Measurements from ENCODE around the gene VEGFD. TPM values are rescaled to one million over a fixed set of nuclear protein-coding genes. Genes with fewer than 3 reads are reported as not detected.

VEGFD gene
- total and polyA plus RNA-seq, 12 donors = 1.1 to 21.0 (median 4.4) TPM

DNA sequence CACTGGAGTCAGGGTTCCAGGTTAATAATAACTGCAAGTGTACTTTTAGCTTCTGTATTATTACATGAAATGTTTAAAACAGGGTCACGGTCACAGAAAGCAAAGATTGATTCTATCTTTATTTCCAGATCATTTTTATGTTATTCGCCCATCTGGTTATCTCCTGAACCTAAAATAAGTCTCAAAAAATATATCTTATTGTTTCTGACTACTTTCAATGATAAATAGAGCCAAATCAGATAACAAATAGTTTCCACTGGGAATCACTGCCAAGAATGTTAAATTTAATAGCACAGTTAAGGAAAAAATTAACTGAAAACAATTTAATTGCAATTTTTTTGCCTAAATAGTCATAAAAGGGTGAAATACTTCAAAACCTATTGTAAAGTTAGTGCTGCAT, 17.2 kb upstream of the VEGFD start:
- ATAC-seq (no peak), DNase-seq (no peak)
- TF ChIP-seq, protein P1, sequence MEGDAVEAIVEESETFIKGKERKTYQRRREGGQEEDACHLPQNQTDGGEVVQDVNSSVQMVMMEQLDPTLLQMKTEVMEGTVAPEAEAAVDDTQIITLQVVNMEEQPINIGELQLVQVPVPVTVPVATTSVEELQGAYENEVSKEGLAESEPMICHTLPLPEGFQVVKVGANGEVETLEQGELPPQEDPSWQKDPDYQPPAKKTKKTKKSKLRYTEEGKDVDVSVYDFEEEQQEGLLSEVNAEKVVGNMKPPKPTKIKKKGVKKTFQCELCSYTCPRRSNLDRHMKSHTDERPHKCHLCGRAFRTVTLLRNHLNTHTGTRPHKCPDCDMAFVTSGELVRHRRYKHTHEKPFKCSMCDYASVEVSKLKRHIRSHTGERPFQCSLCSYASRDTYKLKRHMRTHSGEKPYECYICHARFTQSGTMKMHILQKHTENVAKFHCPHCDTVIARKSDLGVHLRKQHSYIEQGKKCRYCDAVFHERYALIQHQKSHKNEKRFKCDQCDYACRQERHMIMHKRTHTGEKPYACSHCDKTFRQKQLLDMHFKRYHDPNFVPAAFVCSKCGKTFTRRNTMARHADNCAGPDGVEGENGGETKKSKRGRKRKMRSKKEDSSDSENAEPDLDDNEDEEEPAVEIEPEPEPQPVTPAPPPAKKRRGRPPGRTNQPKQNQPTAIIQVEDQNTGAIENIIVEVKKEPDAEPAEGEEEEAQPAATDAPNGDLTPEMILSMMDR (IDR thresholded peaks at IDR 0.05) = no peak
- intact Hi-C loops (cut with DNase I) = loop anchor here in 1 of 10 donors (10.0 kb wide), 1 partner anchor 53 kb away; no protein-coding TSS in a partner anchor
- H3K4me1 ChIP-seq = peaks cover 0 to 55% (median 15%) of the 10 kb centered on the region in 9 donors
- H3K36me3 ChIP-seq = no peaks in the 10 kb centered on the region
- no peak overlapping the region for H3K4me3 ChIP-seq
- H3K9me3 ChIP-seq = peaks cover 0 to 4% (median 0%) of the 10 kb centered on the region in 11 donors
- H3K27me3 ChIP-seq = peaks cover 0 to 50% (median 0%) of the 10 kb centered on the region in 7 donors
- H3K27ac ChIP-seq = no peak overlapping the region
- WGBS, 2 donors = 21 to 30% methylated on average over 2 of the region's 2 CpGs

DNA sequence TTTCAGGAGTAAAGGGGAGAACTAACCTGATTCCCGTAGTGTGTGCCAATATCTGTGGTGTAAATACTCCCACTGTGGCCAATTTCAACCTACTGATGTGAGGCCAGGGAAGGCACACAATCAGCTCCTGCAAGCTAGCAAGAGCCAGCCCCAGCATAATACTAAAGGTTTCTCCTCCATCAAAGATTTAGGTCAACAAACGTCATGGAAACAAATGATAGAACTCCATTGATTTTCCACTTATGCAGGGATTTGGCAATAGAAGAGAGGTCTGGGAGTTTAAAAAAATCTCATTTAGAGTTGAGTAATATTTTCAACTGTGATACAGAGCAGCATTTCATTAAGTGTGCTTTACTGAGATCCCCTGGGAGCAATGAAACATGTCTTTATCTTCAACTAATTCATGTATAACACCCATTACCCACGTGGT, 15.8 kb upstream of the VEGFD start:
- intact Hi-C loops (cut with DNase I) = loop anchor here in 2 of 10 donors (10.0 kb wide), 2 partner anchors 55 kb away; no protein-coding TSS in a partner anchor
- H3K27me3 ChIP-seq = peaks cover 0 to 46% (median 0%) of the 10 kb centered on the region in 7 donors
- no peaks in the 10 kb centered on the region for H3K36me3 ChIP-seq
- TF ChIP-seq, protein P1 (IDR thresholded peaks at IDR 0.05) = no peak
- H3K4me1 ChIP-seq = peaks cover 0 to 51% (median 4%) of the 10 kb centered on the region in 9 donors
- DNase-seq = no peak
- no peak overlapping the region for H3K27ac ChIP-seq
- WGBS, 2 donors = 65 to 73% methylated on average over 3 of the region's 3 CpGs
- peaks cover 0 to 4% (median 0%) of the 10 kb centered on the region in 11 donors for H3K9me3 ChIP-seq
- H3K4me3 ChIP-seq = no peak overlapping the region
- ATAC-seq = peak in 2 of 8 donors; percentile 16 to 39

DNA sequence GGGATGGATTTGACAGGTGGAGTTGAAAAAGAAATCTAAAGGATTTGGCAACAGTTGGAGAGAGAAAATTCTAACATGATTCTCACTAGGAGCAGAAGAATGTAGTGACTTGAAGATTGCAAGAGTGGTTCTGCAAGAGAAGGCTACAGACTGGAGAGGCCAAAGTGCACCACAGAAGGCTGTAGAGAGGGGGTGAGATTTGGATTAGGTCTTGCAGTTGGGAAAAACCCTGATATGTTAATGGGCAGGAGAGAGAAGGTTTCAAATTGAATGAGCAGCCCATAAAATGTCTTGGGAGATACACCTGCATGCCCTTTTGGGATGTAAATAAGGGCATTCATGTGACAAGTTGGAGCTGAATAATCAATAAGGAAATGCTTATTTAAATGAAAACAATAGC, 14.7 kb upstream of the VEGFD start:
- no peak overlapping the region for H3K4me3 ChIP-seq
- no peak overlapping the region for H3K27ac ChIP-seq
- peaks cover 0 to 46% (median 0%) of the 10 kb centered on the region in 9 donors for H3K4me1 ChIP-seq
- TF ChIP-seq, protein P1 (IDR thresholded peaks at IDR 0.05) = no peak
- DNase-seq (no peak), ATAC-seq (no peak)
- H3K27me3 ChIP-seq = peaks cover 0 to 36% (median 0%) of the 10 kb centered on the region in 7 donors
- H3K9me3 ChIP-seq = peaks cover 0 to 4% (median 0%) of the 10 kb centered on the region in 11 donors
- H3K36me3 ChIP-seq = no peaks in the 10 kb centered on the region
- intact Hi-C loops (cut with DNase I) = loop anchor here in 1 of 10 donors (10.0 kb wide), 1 partner anchor 54 kb away; no protein-coding TSS in a partner anchor

DNA sequence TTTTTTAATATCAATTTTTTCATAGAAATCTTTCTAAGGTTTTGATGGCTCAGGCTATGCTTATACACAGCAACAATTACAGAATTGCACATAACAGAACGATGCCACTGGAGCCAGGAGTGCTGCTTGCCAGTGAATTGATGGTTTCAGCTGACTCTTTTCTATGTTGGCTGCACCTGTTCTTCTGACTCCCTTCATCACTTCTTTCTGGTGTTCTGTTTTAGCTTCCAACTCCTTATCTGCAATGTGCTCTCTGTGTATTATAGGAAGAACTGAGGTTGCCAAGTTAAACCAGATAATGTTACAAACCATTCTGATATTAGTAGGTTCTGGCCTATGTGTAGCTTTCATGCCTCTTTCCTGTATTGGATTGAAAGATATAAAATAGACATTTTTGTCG, 11.6 kb upstream of the VEGFD start:
- H3K27me3 ChIP-seq = peaks cover 0 to 25% (median 0%) of the 10 kb centered on the region in 7 donors
- intact Hi-C loops (cut with DNase I) = loop anchor here in 1 of 10 donors (10.0 kb wide), 1 partner anchor 51 kb away; no protein-coding TSS in a partner anchor
- no peaks in the 10 kb centered on the region for H3K36me3 ChIP-seq
- TF ChIP-seq, protein P1 (IDR thresholded peaks at IDR 0.05) = no peak
- peak in 6 of 8 donors; percentile 28 to 80 (median 50) for ATAC-seq
- H3K4me1 ChIP-seq = peaks cover 0 to 18% (median 0%) of the 10 kb centered on the region in 9 donors
- H3K27ac ChIP-seq = peak overlapping the region in 2 of 10 donors; percentile 16 to 34
- H3K4me3 ChIP-seq = no peak overlapping the region
- DNase-seq = no peak
- 21 to 49% methylated on average over 2 of the region's 2 CpGs for WGBS, 2 donors
- H3K9me3 ChIP-seq = peaks cover 0 to 4% (median 0%) of the 10 kb centered on the region in 11 donors

Measured in heart right ventricle (tissue), 16 donors.